WTC11 (cell line): ENCODE results near the gene TULP3. TPM values are rescaled to one million over a fixed set of nuclear protein-coding genes. Genes with fewer than 3 reads are reported as not detected.

ENCODE experiments used
- ATAC-seq: fragments of 200-7000 bp; cut with Tn5 transposase; 2 replicates; pipeline ENCODE4 v1.10.0; 2021; ENCODE audit warnings: mild to moderate bottlenecking, moderate library complexity
- CTCF ChIA-PET: fragments of 300-600 bp; sonication (Branson Sonifier 250); formaldehyde crosslinking; loops from one replicate; lab custom pipeline; 2021; ENCODE audit warnings: antibody characterized with exemption; lab: Charles Lee
- POLR2A ChIA-PET: fragments of 350-600 bp; sonication (Branson Sonifier 250); formaldehyde crosslinking; loops from one replicate; lab custom pipeline; 2021; ENCODE audit warnings: antibody characterized with exemption; lab: Charles Lee
- DNase-seq: peaks from one replicate; pipeline ENCODE4 v3.0.0; 2021; ENCODE audit warnings: low spot score
- H3K27ac Mint-ChIP-seq: 2 replicates; pipeline ENCODE4 v1.8.0; 2021; ENCODE audit warnings: mixed read lengths
- H3K27me3 Mint-ChIP-seq: 2 replicates; pipeline ENCODE4 v1.8.0; 2021; ENCODE audit warnings: low read depth, mild to moderate bottlenecking, moderate library complexity, mixed read lengths
- H3K36me3 Mint-ChIP-seq: 2 replicates; pipeline ENCODE4 v1.8.0; 2021; ENCODE audit warnings: mixed read lengths
- H3K4me1 Mint-ChIP-seq: 2 replicates; pipeline ENCODE4 v1.8.0; 2022; ENCODE audit warnings: mixed read lengths
- H3K4me3 Mint-ChIP-seq: 2 replicates; pipeline ENCODE4 v1.8.0; 2021; ENCODE audit warnings: mild to moderate bottlenecking, moderate library complexity, mixed read lengths
- H3K9me3 Mint-ChIP-seq: 2 replicates; pipeline ENCODE4 v1.8.0; 2021; ENCODE audit warnings: mixed read lengths
- AFF4 ChIP-seq: sonication (generic); formaldehyde crosslinking; IDR thresholded peaks from 2 replicates; pipeline ENCODE4 v1.8.1; 2023; ENCODE audit warnings: mild to moderate bottlenecking, missing genetic modification reagents, borderline replicate concordance
- ERG ChIP-seq: fragments of 250-450 bp; sonication (Bioruptor Pico); IDR thresholded peaks from 2 replicates; pipeline ENCODE4 v1.8.0; 2021; ENCODE audit warnings: mild to moderate bottlenecking
- NFE2L1 ChIP-seq: sonication (generic); formaldehyde crosslinking; IDR thresholded peaks from 2 replicates; pipeline ENCODE4 v1.8.1; 2023; ENCODE audit warnings: missing genetic modification reagents
- NR2C2 ChIP-seq: sonication (generic); formaldehyde crosslinking; IDR thresholded peaks from 2 replicates; pipeline ENCODE4 v1.8.0; 2022; ENCODE audit warnings: mild to moderate bottlenecking, missing genetic modification reagents
- PRDM15 ChIP-seq: sonication (generic); formaldehyde crosslinking; IDR thresholded peaks from 2 replicates; pipeline ENCODE4 v1.8.0; 2022; ENCODE audit warnings: missing genetic modification reagents
- SMAD3 ChIP-seq: sonication (generic); formaldehyde crosslinking; IDR thresholded peaks from 2 replicates; pipeline ENCODE4 v1.8.0; 2022; ENCODE audit warnings: missing genetic modification reagents, mild to moderate bottlenecking, borderline replicate concordance
- USF2 ChIP-seq: sonication (generic); formaldehyde crosslinking; IDR thresholded peaks from 2 replicates; pipeline ENCODE4 v1.8.1; 2023; ENCODE audit warnings: mild to moderate bottlenecking, missing genetic modification reagents, moderate library complexity
- ZNF121 ChIP-seq: sonication (generic); formaldehyde crosslinking; IDR thresholded peaks from 2 replicates; pipeline ENCODE4 v1.8.0; 2023; ENCODE audit warnings: missing genetic modification reagents
- ZNF138 ChIP-seq: sonication (generic); formaldehyde crosslinking; conservative IDR thresholded peaks from 2 replicates; pipeline ENCODE4 v1.8.1; 2022; ENCODE audit warnings: mild to moderate bottlenecking, moderate library complexity, missing genetic modification reagents
- ZNF232 ChIP-seq: sonication (generic); formaldehyde crosslinking; IDR thresholded peaks from 2 replicates; pipeline ENCODE4 v1.8.0; 2022; ENCODE audit warnings: mild to moderate bottlenecking, missing genetic modification reagents
- ZNF425 ChIP-seq: fragments of 250-450 bp; sonication (Bioruptor Pico); conservative IDR thresholded peaks from 2 replicates; pipeline ENCODE4 v1.9.0; 2021; ENCODE audit warnings: mild to moderate bottlenecking
- total RNA-seq: library from RNA; stranded (reverse); gene quantifications from 3 replicates; pipeline ENCODE4 v1.2.3, GENCODE V29; 2021

TULP3 gene
- total RNA-seq, 1 experiment from 2014 or later, result 17.4 TPM

GRCh38 chr12:2897418-2897817, 6.7 kb downstream of the TULP3 start:
- CTCF ChIA-PET, result interaction anchor here (0.6 kb wide), 1 partner anchor 403 kb away, joined by 3 read pairs; no protein-coding TSS in a partner anchor
- H3K4me1 Mint-ChIP-seq, result peaks cover 5% of the 10 kb centered on the region; the same call in 1 of the 2 replicates
- no peak for DNase-seq
- H3K27ac Mint-ChIP-seq, result no peak overlapping the region
- no peak overlapping the region for H3K4me3 Mint-ChIP-seq
- H3K9me3 Mint-ChIP-seq, result no peaks in the 10 kb centered on the region
- no peaks in the 10 kb centered on the region for H3K36me3 Mint-ChIP-seq
- TF ChIP-seq ZNF121 (CRISPR knock-in tag), result peak; percentile 86
- no peak for TF ChIP-seq ZNF425 (CRISPR knock-in tag)
- TF ChIP-seq, all 79 proteins: peak for 1
- POLR2A ChIA-PET, result no interaction called here
- ATAC-seq, result no peak
- no peaks in the 10 kb centered on the region; the same call in 1 of the 2 replicates for H3K27me3 Mint-ChIP-seq

DNA sequence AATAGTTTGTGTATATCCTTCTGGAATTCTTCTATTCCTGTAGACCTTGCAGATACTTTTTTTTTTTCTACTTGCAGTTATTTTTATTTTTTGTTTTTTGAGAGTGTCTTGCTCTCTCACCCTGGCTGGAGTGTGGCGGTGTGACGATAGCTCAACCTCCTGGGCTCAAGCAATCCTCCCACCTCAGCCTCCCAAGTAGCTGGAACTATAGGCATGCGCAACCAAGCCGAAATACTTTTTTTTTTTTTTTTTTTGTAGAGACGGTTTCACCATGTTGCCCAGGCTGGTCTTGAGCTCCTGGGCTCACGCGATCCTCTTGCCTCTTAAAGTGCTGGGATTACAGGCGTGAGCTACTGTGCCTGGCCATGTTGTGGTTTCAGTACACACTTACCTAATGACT, 10.0 kb downstream of the TULP3 start:
- DNase-seq (no peak), ATAC-seq (peak; percentile 26; the same call in 1 of the 2 replicates)
- no peaks in the 10 kb centered on the region for H3K9me3 Mint-ChIP-seq
- CTCF ChIA-PET, result interaction anchor here (0.7 to 1.4 kb wide), 7 partner anchors 10 to 221 kb away, joined by 3 to 13 read pairs (median 4); no protein-coding TSS in a partner anchor
- H3K27ac Mint-ChIP-seq, result no peak overlapping the region; the same call in 1 of the 2 replicates
- no peak overlapping the region for H3K4me3 Mint-ChIP-seq
- peaks cover 3% of the 10 kb centered on the region; the same call in 1 of the 2 replicates for H3K4me1 Mint-ChIP-seq
- no peaks in the 10 kb centered on the region for H3K36me3 Mint-ChIP-seq
- no peaks in the 10 kb centered on the region for H3K27me3 Mint-ChIP-seq
- POLR2A ChIA-PET, result no interaction called here
- TF ChIP-seq SMAD3 (CRISPR knock-in tag) (no peak), PRDM15 (no peak), NFE2L1 (no peak), ZNF232 (no peak), ZNF138 (CRISPR knock-in tag) (no peak)

DNA sequence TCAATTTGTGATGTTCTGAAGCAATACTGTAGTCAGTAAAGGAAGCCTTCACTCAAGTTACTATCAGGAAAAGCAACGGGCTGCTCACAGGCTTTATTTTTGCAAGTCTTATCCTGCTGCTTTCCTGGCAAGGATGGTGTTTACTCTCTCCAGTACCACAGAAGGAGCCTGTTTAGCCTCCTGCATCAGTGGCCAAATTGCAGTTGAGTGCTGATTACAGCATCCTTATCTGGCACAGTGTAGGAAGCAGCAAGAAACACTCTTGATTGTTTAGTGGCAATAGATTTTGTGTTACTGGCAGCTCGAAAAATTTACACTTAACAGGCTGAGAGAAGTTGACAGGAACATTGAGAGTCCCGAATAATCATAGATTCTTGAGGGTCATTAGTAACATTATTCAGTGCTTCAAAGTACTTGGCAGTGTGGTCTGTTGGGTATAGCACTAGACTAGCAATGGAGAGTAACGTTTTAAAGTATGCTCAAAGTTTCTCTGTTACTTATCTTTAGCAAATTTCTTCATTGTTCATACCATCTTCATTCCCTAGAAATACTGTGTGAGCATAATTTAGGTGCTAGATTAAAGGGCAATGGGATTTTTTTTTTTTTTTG, 11.7 kb downstream of the TULP3 start:
- ATAC-seq, result no peak
- ChIA-PET CTCF (no interaction called here), POLR2A (no interaction called here)
- Mint-ChIP-seq H3K4me1 (peaks cover 3% of the 10 kb centered on the region; the same call in 1 of the 2 replicates), H3K36me3 (no peaks in the 10 kb centered on the region), H3K27ac (no peak overlapping the region; the same call in 1 of the 2 replicates), H3K4me3 (no peak overlapping the region), H3K27me3 (no peaks in the 10 kb centered on the region), H3K9me3 (no peaks in the 10 kb centered on the region)
- no peak for DNase-seq
- TF ChIP-seq PRDM15, result no peak
- no peak for TF ChIP-seq ERG (CRISPR knock-in tag)
- no peak for TF ChIP-seq NR2C2 (CRISPR knock-in tag)
- TF ChIP-seq AFF4 (CRISPR knock-in tag), result no peak
- TF ChIP-seq USF2 (CRISPR knock-in tag), result no peak
